HepG2 (cell line): ENCODE measurements around the gene DNASE1. TPM values are rescaled to one million over a fixed set of nuclear protein-coding genes. Genes with fewer than 3 reads are reported as not detected.

Experiments used
- ATAD3A ChIP-seq: sonication (generic); formaldehyde crosslinking; IDR thresholded peaks from 2 replicates; pipeline ENCODE4 v1.4.0; 2020; ENCODE audit warnings: missing genetic modification reagents
- DNMT3B ChIP-seq: conservative IDR thresholded peaks from 2 replicates; pipeline ENCODE4 v1.6.1; 2016; ENCODE audit warnings: missing biosample characterization, control low read depth
- ETV5 ChIP-seq: IDR thresholded peaks from 2 replicates; pipeline ENCODE4 v1.6.1; 2018; ENCODE audit warnings: missing biosample characterization, missing genetic modification reagents, inconsistent platforms, borderline replicate concordance
- FOXO1 ChIP-seq: sonication (generic); formaldehyde crosslinking; IDR thresholded peaks from 2 replicates; pipeline ENCODE4 v1.4.0; 2020; ENCODE audit warnings: missing genetic modification reagents
- HHEX ChIP-seq: IDR thresholded peaks from 2 replicates; pipeline ENCODE4 v1.6.1; 2016; ENCODE audit warnings: control low read depth
- MTF2 ChIP-seq: sonication (generic); formaldehyde crosslinking; IDR thresholded peaks from 2 replicates; pipeline ENCODE4 v1.5.0; 2020; ENCODE audit warnings: missing genetic modification reagents, borderline replicate concordance
- NFE2L1 ChIP-seq: sonication (generic); formaldehyde crosslinking; IDR thresholded peaks from 2 replicates; pipeline ENCODE4 v1.4.0; 2020; ENCODE audit warnings: missing genetic modification reagents, mild to moderate bottlenecking, borderline replicate concordance
- NFIB ChIP-seq: sonication (generic); formaldehyde crosslinking; IDR thresholded peaks from 2 replicates; pipeline ENCODE4 v1.9.0; 2021; ENCODE audit warnings: missing genetic modification reagents, mild to moderate bottlenecking, borderline replicate concordance
- NFYB ChIP-seq: sonication (generic); formaldehyde crosslinking; IDR thresholded peaks from 2 replicates; pipeline ENCODE4 v1.4.0; 2020; ENCODE audit warnings: missing genetic modification reagents
- ONECUT2 ChIP-seq: sonication (generic); formaldehyde crosslinking; IDR thresholded peaks from 2 replicates; pipeline ENCODE4 v1.4.0; 2020; ENCODE audit warnings: missing genetic modification reagents
- PPARG ChIP-seq: conservative IDR thresholded peaks from 2 replicates; pipeline ENCODE4 v1.6.1; 2016; ENCODE audit warnings: missing biosample characterization, missing genetic modification reagents
- SOX5 ChIP-seq: IDR thresholded peaks from 2 replicates; pipeline ENCODE4 v1.6.1; 2016; ENCODE audit warnings: borderline replicate concordance
- TIGD3 ChIP-seq: sonication (generic); formaldehyde crosslinking; IDR thresholded peaks from 2 replicates; pipeline ENCODE4 v1.5.1; 2020; ENCODE audit warnings: mild to moderate bottlenecking, missing genetic modification reagents, borderline replicate concordance
- U2AF2 ChIP-seq: fragments of 200-400 bp; formaldehyde crosslinking; IDR thresholded peaks from 2 replicates; pipeline ENCODE4 v1.6.1; 2017; ENCODE audit warnings: low read depth, mild to moderate bottlenecking, low read length
- ZBTB3 ChIP-seq: sonication (generic); formaldehyde crosslinking; IDR thresholded peaks from 2 replicates; pipeline ENCODE4 v1.4.0; 2020; ENCODE audit warnings: low read depth, mild to moderate bottlenecking, moderate library complexity, missing genetic modification reagents, borderline replicate concordance
- ZNF253 ChIP-seq: sonication (generic); formaldehyde crosslinking; IDR thresholded peaks from 2 replicates; pipeline ENCODE4 v1.8.0; 2022; ENCODE audit warnings: mild to moderate bottlenecking, missing genetic modification reagents, borderline replicate concordance
- ZNF496 ChIP-seq: sonication (generic); formaldehyde crosslinking; IDR thresholded peaks from 2 replicates; pipeline ENCODE4 v1.8.1; 2023; ENCODE audit warnings: mild to moderate bottlenecking, moderate library complexity, missing genetic modification reagents; ENCODE audit not compliant: insufficient replicate concordance
- ZNF672 ChIP-seq: sonication (generic); formaldehyde crosslinking; IDR thresholded peaks from 2 replicates; pipeline ENCODE4 v1.8.1; 2022; ENCODE audit warnings: missing genetic modification reagents
- ZNF766 ChIP-seq: sonication (generic); formaldehyde crosslinking; IDR thresholded peaks from 2 replicates; pipeline ENCODE4 v1.5.0; 2020; ENCODE audit warnings: missing genetic modification reagents, borderline replicate concordance
- polyA plus RNA-seq, 8 experiments: library from polyadenylated mRNA; depleted of rRNA in 3 of 8; stranded (reverse) in 7 of 8; unstranded in 1 of 8; fragments of >200 nt; fragmentation: Illumina TruSeq in 4 of 8; extraction: Trizol in 4 of 8; gene quantifications; 2 replicates each; pipeline versions ENCODE4 v1.2.1 to v1.2.3, GENCODE V29; 2011 to 2016; ENCODE audit warnings: low read depth in 4 of 8, missing spikeins in 1 of 8, mixed read lengths in 1 of 8; ENCODE audit not compliant: insufficient read depth in 1 of 8
- total RNA-seq, 5 experiments: library from RNA; depleted of rRNA; stranded (reverse); fragments of >200 nt; fragmentation: Illumina TruSeq; extraction: Trizol; gene quantifications; 2 replicates each; pipeline ENCODE4 v1.2.3, GENCODE V29; 2016; ENCODE audit warnings: low read depth in 1 of 5
- TF ChIP-seq, protein P1 (sequence below): sonication (generic); formaldehyde crosslinking; IDR thresholded peaks from 2 replicates; pipeline ENCODE4 v1.9.0; 2021; ENCODE audit warnings: missing genetic modification reagents, borderline replicate concordance
- TF ChIP-seq, protein P2 (sequence below): sonication (generic); formaldehyde crosslinking; conservative IDR thresholded peaks from 2 replicates; pipeline ENCODE4 v1.4.0; 2020; ENCODE audit warnings: missing genetic modification reagents
- TF ChIP-seq, protein P3 (sequence below): sonication (generic); formaldehyde crosslinking; IDR thresholded peaks from 2 replicates; pipeline ENCODE4 v1.8.0; 2022; ENCODE audit warnings: missing genetic modification reagents, mild to moderate bottlenecking, inconsistent platforms, borderline replicate concordance

The DNASE1 gene
- total and polyA plus RNA-seq, 2 of the 13 experiments (the other 11 are each of a cell fraction or from before 2014, with no cell fraction given), result 7.1 to 11.1 TPM

DNA sequence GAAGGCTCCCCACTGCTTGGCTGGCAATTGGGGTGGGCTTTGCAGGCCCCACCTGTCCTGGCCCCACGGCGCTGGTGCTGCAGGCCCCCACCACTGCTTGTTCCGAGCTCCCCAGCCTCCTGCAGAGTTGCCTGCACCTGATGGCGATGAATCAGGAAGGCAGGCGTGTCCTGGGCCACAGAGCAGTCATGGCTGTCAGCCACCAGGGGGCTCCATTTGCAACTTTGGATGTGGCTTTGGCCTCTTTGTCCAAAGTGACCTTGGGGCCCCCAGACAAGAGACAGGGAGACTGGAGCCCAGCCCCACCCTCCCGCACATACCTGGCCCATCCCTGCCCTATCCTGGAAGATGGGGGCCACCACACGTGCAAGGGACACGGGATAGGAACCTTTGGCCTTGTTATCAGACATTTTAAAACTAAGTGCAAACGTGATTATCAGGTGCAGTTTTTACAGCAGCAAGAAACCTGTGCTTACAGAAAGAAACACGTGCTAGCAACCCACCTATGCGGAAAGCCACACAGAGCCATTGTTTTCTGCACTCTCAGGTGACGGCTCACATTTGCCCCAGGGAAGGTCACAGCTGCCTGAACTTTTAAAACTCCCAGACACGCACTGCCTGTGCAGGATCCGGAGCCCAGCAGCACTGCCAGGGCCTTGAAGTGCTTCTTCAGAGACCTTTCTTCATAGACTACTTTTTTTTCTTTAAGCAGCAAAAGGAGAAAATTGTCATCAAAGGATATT, at the start of gene DNASE1 (continued):
- TF ChIP-seq ETV5 (CRISPR knock-in tag), result peak; percentile 26; the same call in 1 of the 2 replicates
- no peak for TF ChIP-seq DNMT3B (CRISPR knock-in tag)
- TF ChIP-seq, protein P1, sequence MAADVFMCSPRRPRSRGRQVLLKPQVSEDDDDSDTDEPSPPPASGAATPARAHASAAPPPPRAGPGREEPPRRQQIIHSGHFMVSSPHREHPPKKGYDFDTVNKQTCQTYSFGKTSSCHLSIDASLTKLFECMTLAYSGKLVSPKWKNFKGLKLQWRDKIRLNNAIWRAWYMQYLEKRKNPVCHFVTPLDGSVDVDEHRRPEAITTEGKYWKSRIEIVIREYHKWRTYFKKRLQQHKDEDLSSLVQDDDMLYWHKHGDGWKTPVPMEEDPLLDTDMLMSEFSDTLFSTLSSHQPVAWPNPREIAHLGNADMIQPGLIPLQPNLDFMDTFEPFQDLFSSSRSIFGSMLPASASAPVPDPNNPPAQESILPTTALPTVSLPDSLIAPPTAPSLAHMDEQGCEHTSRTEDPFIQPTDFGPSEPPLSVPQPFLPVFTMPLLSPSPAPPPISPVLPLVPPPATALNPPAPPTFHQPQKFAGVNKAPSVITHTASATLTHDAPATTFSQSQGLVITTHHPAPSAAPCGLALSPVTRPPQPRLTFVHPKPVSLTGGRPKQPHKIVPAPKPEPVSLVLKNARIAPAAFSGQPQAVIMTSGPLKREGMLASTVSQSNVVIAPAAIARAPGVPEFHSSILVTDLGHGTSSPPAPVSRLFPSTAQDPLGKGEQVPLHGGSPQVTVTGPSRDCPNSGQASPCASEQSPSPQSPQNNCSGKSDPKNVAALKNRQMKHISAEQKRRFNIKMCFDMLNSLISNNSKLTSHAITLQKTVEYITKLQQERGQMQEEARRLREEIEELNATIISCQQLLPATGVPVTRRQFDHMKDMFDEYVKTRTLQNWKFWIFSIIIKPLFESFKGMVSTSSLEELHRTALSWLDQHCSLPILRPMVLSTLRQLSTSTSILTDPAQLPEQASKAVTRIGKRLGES (CRISPR knock-in tag), result no peak
- no peak for TF ChIP-seq ZNF253 (CRISPR knock-in tag)
- no peak; the same call in 1 of the 2 replicates for TF ChIP-seq ZNF766 (CRISPR knock-in tag)
- no peak for TF ChIP-seq TIGD3 (CRISPR knock-in tag)
- no peak for TF ChIP-seq NFE2L1
- TF ChIP-seq NFIB (CRISPR knock-in tag), result no peak
- TF ChIP-seq ZNF496, result no peak
- TF ChIP-seq ZBTB3, result no peak
- no peak for TF ChIP-seq ZNF672 (CRISPR knock-in tag)
- TF ChIP-seq U2AF2, result no peak
- 0 out of 2 replicates have a peak, but pooled peaks have one; percentile 21 for TF ChIP-seq PPARG (CRISPR knock-in tag)
- no peak for TF ChIP-seq MTF2 (CRISPR knock-in tag)
- no peak for TF ChIP-seq FOXO1 (CRISPR knock-in tag)
- no peak for TF ChIP-seq ONECUT2
- TF ChIP-seq ATAD3A, result no peak
- TF ChIP-seq, protein P2, sequence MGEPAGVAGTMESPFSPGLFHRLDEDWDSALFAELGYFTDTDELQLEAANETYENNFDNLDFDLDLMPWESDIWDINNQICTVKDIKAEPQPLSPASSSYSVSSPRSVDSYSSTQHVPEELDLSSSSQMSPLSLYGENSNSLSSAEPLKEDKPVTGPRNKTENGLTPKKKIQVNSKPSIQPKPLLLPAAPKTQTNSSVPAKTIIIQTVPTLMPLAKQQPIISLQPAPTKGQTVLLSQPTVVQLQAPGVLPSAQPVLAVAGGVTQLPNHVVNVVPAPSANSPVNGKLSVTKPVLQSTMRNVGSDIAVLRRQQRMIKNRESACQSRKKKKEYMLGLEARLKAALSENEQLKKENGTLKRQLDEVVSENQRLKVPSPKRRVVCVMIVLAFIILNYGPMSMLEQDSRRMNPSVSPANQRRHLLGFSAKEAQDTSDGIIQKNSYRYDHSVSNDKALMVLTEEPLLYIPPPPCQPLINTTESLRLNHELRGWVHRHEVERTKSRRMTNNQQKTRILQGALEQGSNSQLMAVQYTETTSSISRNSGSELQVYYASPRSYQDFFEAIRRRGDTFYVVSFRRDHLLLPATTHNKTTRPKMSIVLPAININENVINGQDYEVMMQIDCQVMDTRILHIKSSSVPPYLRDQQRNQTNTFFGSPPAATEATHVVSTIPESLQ, result no peak
- TF ChIP-seq, protein P3, sequence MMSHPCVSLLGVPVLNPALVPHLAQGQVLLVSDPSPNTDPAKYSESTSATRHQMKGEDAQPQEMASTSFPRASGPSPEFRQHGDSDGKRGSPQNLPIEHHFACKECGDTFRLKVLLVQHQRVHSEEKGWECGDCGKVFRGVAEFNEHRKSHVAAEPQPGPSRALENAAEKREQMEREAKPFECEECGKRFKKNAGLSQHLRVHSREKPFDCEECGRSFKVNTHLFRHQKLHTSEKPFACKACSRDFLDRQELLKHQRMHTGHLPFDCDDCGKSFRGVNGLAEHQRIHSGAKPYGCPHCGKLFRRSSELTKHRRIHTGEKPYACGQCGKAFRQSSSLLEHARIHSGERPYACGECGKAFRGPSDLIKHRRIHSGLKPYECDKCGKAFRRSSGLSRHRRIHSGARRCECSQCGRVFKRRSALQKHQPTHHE (CRISPR knock-in tag), result no peak; the same call in 1 of the 2 replicates
- TF ChIP-seq NFYB (CRISPR knock-in tag), result no peak
- no peak for TF ChIP-seq HHEX (CRISPR knock-in tag)
- TF ChIP-seq SOX5 (CRISPR knock-in tag), result peak; percentile 76
